ENCODE results near the gene THOC3.
"Not testable (repeated sequence)": the region's sequence is repeated elsewhere in the genome, so short reads cannot be mapped to it uniquely, and the experiment has no call there.

GRCh38 chr5:175943253-175943652 lies 24.9 kb downstream of the THOC3 start:
- not testable (repeated sequence) for TF ChIP-seq CTCF (conservative IDR thresholded peaks at IDR 0.05; ENCODE audit: low read depth in 2 of 2); ZNF331 (CRISPR knock-in tag; IDR thresholded peaks at IDR 0.05; ENCODE audit: low read depth); POLR2AphosphoS5 (IDR thresholded peaks at IDR 0.05; ENCODE audit: low read depth); EZH2 (IDR thresholded peaks at IDR 0.05; ENCODE audit: low read depth, unreplicated experiment); JUNB (IDR thresholded peaks at IDR 0.05; ENCODE audit: unreplicated experiment); CREB1 (CRISPR knock-in tag; IDR thresholded peaks at IDR 0.05; ENCODE audit: low read depth); EZH2phosphoT487 (IDR thresholded peaks at IDR 0.05; ENCODE audit: unreplicated experiment); NANOG (IDR thresholded peaks at IDR 0.05; ENCODE audit: borderline replicate concordance); REST (IDR thresholded peaks at IDR 0.05; ENCODE audit: unreplicated experiment); STAT1 (IDR thresholded peaks at IDR 0.05; ENCODE audit: unreplicated experiment); ETS1 (IDR thresholded peaks at IDR 0.05)
